ENCODE results near the gene CXCL12. TPM values are rescaled to one million over a fixed set of nuclear protein-coding genes. Genes with fewer than 3 reads are reported as not detected.

The CXCL12 gene
- total RNA-seq, 4 donors from 2014 or later, result 6.7 to 65.2 (median 13.9) TPM

DNA sequence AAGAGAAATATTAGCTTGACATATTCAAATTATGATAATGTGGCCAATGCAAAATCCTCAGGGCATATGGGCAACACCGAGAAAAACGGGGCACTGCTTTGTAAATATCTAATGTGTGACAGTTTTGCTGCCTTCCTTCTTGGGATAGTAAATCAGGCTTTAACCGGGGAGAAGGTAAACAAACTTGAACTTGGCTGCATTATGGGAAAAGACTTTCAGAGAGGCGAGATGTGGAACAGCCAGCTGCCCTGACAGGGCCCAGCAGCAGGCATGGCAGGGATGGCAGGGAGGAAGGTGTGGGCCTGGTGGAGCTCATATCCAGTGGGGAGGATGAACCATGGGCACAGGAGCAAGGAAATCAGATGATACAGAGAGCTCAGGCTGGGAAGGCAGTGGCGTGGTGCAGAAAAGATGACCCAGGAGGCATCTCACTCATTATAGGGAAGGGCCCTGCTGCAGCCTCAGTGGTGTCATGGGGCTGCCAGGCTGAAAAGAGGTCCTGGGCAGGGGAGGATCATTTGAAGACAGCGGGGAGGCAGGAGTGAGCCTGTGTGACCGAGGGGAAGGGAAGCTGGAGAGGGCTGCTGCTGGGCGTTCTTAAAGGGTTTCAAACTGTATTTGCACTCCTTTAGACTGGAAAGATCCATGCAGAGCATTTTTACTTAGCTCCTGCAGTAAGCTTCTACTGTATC, 26.7 kb downstream of the CXCL12 start:
- TF ChIP-seq POLR2A (IDR thresholded peaks at IDR 0.05), result no peak
- TF ChIP-seq, protein P1, sequence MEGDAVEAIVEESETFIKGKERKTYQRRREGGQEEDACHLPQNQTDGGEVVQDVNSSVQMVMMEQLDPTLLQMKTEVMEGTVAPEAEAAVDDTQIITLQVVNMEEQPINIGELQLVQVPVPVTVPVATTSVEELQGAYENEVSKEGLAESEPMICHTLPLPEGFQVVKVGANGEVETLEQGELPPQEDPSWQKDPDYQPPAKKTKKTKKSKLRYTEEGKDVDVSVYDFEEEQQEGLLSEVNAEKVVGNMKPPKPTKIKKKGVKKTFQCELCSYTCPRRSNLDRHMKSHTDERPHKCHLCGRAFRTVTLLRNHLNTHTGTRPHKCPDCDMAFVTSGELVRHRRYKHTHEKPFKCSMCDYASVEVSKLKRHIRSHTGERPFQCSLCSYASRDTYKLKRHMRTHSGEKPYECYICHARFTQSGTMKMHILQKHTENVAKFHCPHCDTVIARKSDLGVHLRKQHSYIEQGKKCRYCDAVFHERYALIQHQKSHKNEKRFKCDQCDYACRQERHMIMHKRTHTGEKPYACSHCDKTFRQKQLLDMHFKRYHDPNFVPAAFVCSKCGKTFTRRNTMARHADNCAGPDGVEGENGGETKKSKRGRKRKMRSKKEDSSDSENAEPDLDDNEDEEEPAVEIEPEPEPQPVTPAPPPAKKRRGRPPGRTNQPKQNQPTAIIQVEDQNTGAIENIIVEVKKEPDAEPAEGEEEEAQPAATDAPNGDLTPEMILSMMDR (IDR thresholded peaks at IDR 0.05), result no peak

DNA sequence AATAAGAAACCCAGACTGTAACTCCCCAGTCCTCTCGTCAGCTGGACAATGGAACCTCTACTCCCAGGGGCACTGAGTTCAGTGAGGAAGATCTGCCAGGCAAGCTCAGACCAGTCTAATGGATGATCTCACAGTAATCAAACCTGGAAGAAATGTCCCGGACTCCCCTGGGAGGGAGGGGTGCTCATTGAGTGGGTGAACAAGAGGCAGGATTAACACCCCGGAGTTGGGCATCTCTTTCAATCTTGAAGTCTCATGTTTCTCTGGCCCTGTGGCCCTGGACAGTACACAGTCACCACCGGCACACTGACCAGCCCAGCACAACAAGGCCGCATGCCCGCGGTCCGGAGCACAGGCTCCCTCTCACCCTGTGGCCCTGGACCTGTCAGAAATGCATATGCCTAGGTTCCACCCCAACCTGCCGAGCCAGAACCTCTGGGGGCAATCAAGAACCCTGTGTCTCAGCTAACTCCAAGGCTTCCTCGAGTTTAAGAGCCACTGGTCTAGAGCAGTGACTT, 27.8 kb downstream of the CXCL12 start:
- H3K27ac ChIP-seq, result no peak overlapping the region
- H3K4me3 ChIP-seq, result no peak overlapping the region
- no peaks in the 10 kb centered on the region for H3K9me3 ChIP-seq
- H3K36me3 ChIP-seq, result no peaks in the 10 kb centered on the region
- no peak for DNase-seq
- H3K4me1 ChIP-seq, result no peaks in the 10 kb centered on the region
- no peak for TF ChIP-seq POLR2A (IDR thresholded peaks at IDR 0.05)
- TF ChIP-seq, protein P1 (IDR thresholded peaks at IDR 0.05), result no peak
- H3K27me3 ChIP-seq, result no peaks in the 10 kb centered on the region

More for the DNA sequence above, 26.7 kb downstream of the CXCL12 start:
- no peak for DNase-seq
- H3K4me3 ChIP-seq, result no peak overlapping the region
- H3K9me3 ChIP-seq, result no peaks in the 10 kb centered on the region
- no peaks in the 10 kb centered on the region for H3K36me3 ChIP-seq
- no peaks in the 10 kb centered on the region for H3K4me1 ChIP-seq
- no peak overlapping the region for H3K27ac ChIP-seq
- no peaks in the 10 kb centered on the region for H3K27me3 ChIP-seq

GRCh38 chr10:44356139-44357022, 28.5 kb downstream of the CXCL12 start:
- Histone ChIP-seq H3K4me3 (no peak overlapping the region), H3K27me3 (no peaks in the 10 kb centered on the region), H3K9me3 (no peaks in the 10 kb centered on the region), H3K4me1 (no peaks in the 10 kb centered on the region), H3K27ac (no peak overlapping the region), H3K36me3 (no peaks in the 10 kb centered on the region)
- DNase-seq, result no peak
- TF ChIP-seq, protein P1 (IDR thresholded peaks at IDR 0.05), result no peak
- TF ChIP-seq POLR2A (IDR thresholded peaks at IDR 0.05), result no peak

- no peaks in the 10 kb centered on the region for H3K4me1 ChIP-seq
- H3K27me3 ChIP-seq, result no peaks in the 10 kb centered on the region
- no peak for TF ChIP-seq POLR2A (IDR thresholded peaks at IDR 0.05)
- TF ChIP-seq, protein P1 (IDR thresholded peaks at IDR 0.05), result no peak
- no peak overlapping the region for H3K4me3 ChIP-seq
- no peak for DNase-seq
- H3K9me3 ChIP-seq, result no peaks in the 10 kb centered on the region
- H3K27ac ChIP-seq, result no peak overlapping the region
- H3K36me3 ChIP-seq, result no peaks in the 10 kb centered on the region
These were observed 29.3 kb downstream of the CXCL12 start for GRCh38 chr10:44355630-44356029.

DNA sequence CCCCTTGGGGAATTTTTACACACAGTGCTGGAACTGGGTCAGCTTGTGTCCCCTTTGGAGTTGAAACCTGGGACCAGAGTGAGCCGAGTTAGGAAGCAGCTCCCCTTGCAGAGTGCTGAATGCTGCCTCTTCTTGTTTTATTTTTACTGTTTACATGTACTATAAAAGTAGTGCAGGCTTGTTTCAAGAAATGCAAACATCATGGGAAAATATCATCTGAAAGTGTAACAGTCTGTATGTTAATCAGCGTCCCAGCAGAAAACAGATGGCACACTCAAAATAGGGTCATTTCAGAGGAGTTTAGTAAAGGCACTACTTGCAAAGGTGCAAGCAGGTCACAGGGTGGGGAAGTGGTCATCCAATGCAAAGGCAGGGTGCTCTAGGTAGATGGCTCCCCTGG, 30.1 kb downstream of the CXCL12 start:
- Histone ChIP-seq H3K4me1 (no peaks in the 10 kb centered on the region), H3K27me3 (no peaks in the 10 kb centered on the region), H3K4me3 (no peak overlapping the region), H3K9me3 (no peaks in the 10 kb centered on the region), H3K36me3 (no peaks in the 10 kb centered on the region), H3K27ac (no peak overlapping the region)
- TF ChIP-seq, protein P1 (IDR thresholded peaks at IDR 0.05), result no peak
- TF ChIP-seq POLR2A (IDR thresholded peaks at IDR 0.05), result no peak
- no peak for DNase-seq
